IMR-90 (cell line): Measurements from ENCODE around the gene SLC25A44. TPM values are rescaled to one million over a fixed set of nuclear protein-coding genes. Genes with fewer than 3 reads are reported as not detected.
A peak's percentile ranks its signal among the peaks of the same experiment; 100 is the strongest.

Experiments used
- ATAC-seq: fragments of 200-7000 bp; cut with Tn5 transposase; 2 replicates; pipeline ENCODE4 v1.9.1; 2020; ENCODE audit warnings: low read depth, mild to moderate bottlenecking, moderate library complexity
- BruUV-seq: library from RNA; stranded (reverse); fragments of 400-500 nt; replicated peaks from 2 replicates; lab custom pipeline; 2021; lab: Mats Ljungman, UMichigan
- CTCF ChIA-PET: fragments of 300-600 bp; formaldehyde crosslinking; extraction: SDS; loops from one replicate; lab custom pipeline; 2021; ENCODE audit warnings: antibody characterized with exemption; lab: Yijun Ruan, JAX
- POLR2A ChIA-PET: fragments of 300-600 bp; sonication (Branson Sonifier 250); formaldehyde crosslinking; loops from one replicate; lab custom pipeline; 2022; ENCODE audit warnings: antibody characterized with exemption; ENCODE audit not compliant: unreplicated experiment; lab: Charles Lee
- DNase-seq: peaks from one replicate; pipeline ENCODE4 v3.0.0; 2013
- H2AFZ ChIP-seq: replicated peaks from 2 replicates; pipeline ENCODE3; 2013; ENCODE audit warnings: low read length, mild to moderate bottlenecking; ENCODE audit not compliant: poor library complexity
- H2AK5ac ChIP-seq: 2 replicates; pipeline ENCODE4 v1.6.1; 2013; ENCODE audit warnings: low read depth, low read length, inconsistent platforms
- H2AK9ac ChIP-seq: replicated peaks from 2 replicates; pipeline ENCODE3; 2013; ENCODE audit warnings: mild to moderate bottlenecking, low read depth, low read length, moderate library complexity; ENCODE audit not compliant: poor library complexity
- H2BK120ac ChIP-seq: 2 replicates; pipeline ENCODE4 v1.6.1; 2013; ENCODE audit warnings: low read depth, low read length, inconsistent platforms
- H2BK15ac ChIP-seq: 3 replicates; pipeline ENCODE4 v1.6.1; 2013; ENCODE audit warnings: low read depth, low read length, inconsistent platforms
- H2BK20ac ChIP-seq: 2 replicates; pipeline ENCODE4 v1.6.1; 2013; ENCODE audit warnings: low read depth, mild to moderate bottlenecking, inconsistent platforms, low read length, moderate library complexity
- H2BK5ac ChIP-seq: 2 replicates; pipeline ENCODE4 v1.6.1; 2013; ENCODE audit warnings: mild to moderate bottlenecking, low read depth, low read length, inconsistent platforms; ENCODE audit not compliant: poor library complexity, severe bottlenecking
- H3K14ac ChIP-seq: replicated peaks from 2 replicates; pipeline ENCODE4 v1.6.1; 2013; ENCODE audit warnings: low read depth, low read length, inconsistent platforms
- H3K18ac ChIP-seq: 2 replicates; pipeline ENCODE4 v1.6.1; 2013; ENCODE audit warnings: low read depth, low read length, control low read depth
- H3K23ac ChIP-seq: 2 replicates; pipeline ENCODE4 v1.6.1; 2013; ENCODE audit warnings: low read depth, low read length, inconsistent platforms
- H3K27ac ChIP-seq: 2 replicates; pipeline ENCODE4 v1.5.1; 2013; ENCODE audit warnings: mild to moderate bottlenecking, control low read depth, low read length; ENCODE audit not compliant: insufficient read depth
- H3K27me3 ChIP-seq: 2 replicates; pipeline ENCODE4 v1.6.1; 2013; ENCODE audit warnings: low read length; ENCODE audit not compliant: control insufficient read depth, insufficient read depth
- H3K36me3 ChIP-seq: 2 replicates; pipeline ENCODE4 v1.6.1; 2013; ENCODE audit warnings: low read length, mixed read lengths; ENCODE audit not compliant: control insufficient read depth, insufficient read depth
- H3K4ac ChIP-seq: 2 replicates; pipeline ENCODE4 v1.6.1; 2013; ENCODE audit warnings: low read depth, low read length, inconsistent platforms
- H3K4me1 ChIP-seq: 2 replicates; pipeline ENCODE4 v1.6.1; 2013; ENCODE audit warnings: low read length, mixed read lengths; ENCODE audit not compliant: control insufficient read depth, insufficient read depth
- H3K4me2 ChIP-seq: 2 replicates; pipeline ENCODE4 v1.6.1; 2013; ENCODE audit warnings: low read depth, mild to moderate bottlenecking, control low read depth, low read length, moderate library complexity
- H3K4me3 ChIP-seq: 2 replicates; pipeline ENCODE4 v1.5.1; 2013; ENCODE audit warnings: low read depth, mild to moderate bottlenecking, control low read depth, low read length, moderate library complexity; ENCODE audit not compliant: insufficient read depth
- H3K56ac ChIP-seq: 2 replicates; pipeline ENCODE4 v1.6.1; 2013; ENCODE audit warnings: low read length, inconsistent platforms; ENCODE audit not compliant: insufficient read depth; ENCODE audit errors: extremely low read depth
- H3K79me1 ChIP-seq, 2 experiments: 2 replicates each; pipeline ENCODE4 v1.6.1; 2013; ENCODE audit warnings: low read length in 2 of 2, inconsistent platforms in 1 of 2, low read depth in 1 of 2
- H3K9ac ChIP-seq: 2 replicates; pipeline ENCODE4 v1.6.1; 2013; ENCODE audit warnings: low read depth, low read length, control low read depth
- H3K9me1 ChIP-seq: 2 replicates; pipeline ENCODE4 v1.6.1; 2013; ENCODE audit warnings: low read length, inconsistent platforms; ENCODE audit not compliant: insufficient read depth
- H3K9me3 ChIP-seq: 2 replicates; pipeline ENCODE4 v1.6.1; 2013; ENCODE audit warnings: low read length; ENCODE audit not compliant: control insufficient read depth, insufficient read depth
- H4K20me1 ChIP-seq: 2 replicates; pipeline ENCODE4 v1.6.1; 2013; ENCODE audit warnings: low read length, inconsistent platforms; ENCODE audit not compliant: insufficient read depth
- H4K5ac ChIP-seq: 2 replicates; pipeline ENCODE4 v1.6.1; 2013; ENCODE audit warnings: mild to moderate bottlenecking, low read depth, low read length, control low read depth
- H4K8ac ChIP-seq, 2 experiments: 2 replicates each; pipeline ENCODE4 v1.6.1; 2013; ENCODE audit warnings: low read depth in 2 of 2, low read length in 2 of 2, control low read depth in 1 of 2, inconsistent platforms in 1 of 2
- H4K91ac ChIP-seq: 2 replicates; pipeline ENCODE4 v1.6.1; 2013; ENCODE audit warnings: low read depth, low read length, inconsistent platforms; ENCODE audit not compliant: insufficient read depth
- BHLHE40 ChIP-seq: fragments of 150-350 bp; IDR thresholded peaks from 2 replicates; pipeline ENCODE4 v1.6.1; 2016; ENCODE audit warnings: mild to moderate bottlenecking, low read depth, low read length
- CEBPB ChIP-seq: IDR thresholded peaks from 2 replicates; pipeline ENCODE4 v1.6.1; 2012; ENCODE audit warnings: low read depth, low read length, improper control_type of control experiment
- CHD1 ChIP-seq: IDR thresholded peaks from 2 replicates; pipeline ENCODE4 v1.6.1; 2012; ENCODE audit warnings: low read depth, low read length, improper control_type of control experiment
- CTCF ChIP-seq: conservative IDR thresholded peaks from 2 replicates; pipeline ENCODE4 v1.5.1; 2012; ENCODE audit warnings: mild to moderate bottlenecking, low read depth, low read length, improper control_type of control experiment
- ELK1 ChIP-seq: fragments of 150-350 bp; IDR thresholded peaks from 2 replicates; pipeline ENCODE4 v1.6.1; 2016; ENCODE audit warnings: low read depth, mild to moderate bottlenecking, low read length, moderate library complexity, borderline replicate concordance
- FOS ChIP-seq: fragments of 150-350 bp; IDR thresholded peaks from 2 replicates; pipeline ENCODE4 v1.6.1; 2016; ENCODE audit warnings: low read depth, low read length
- MAFK ChIP-seq: IDR thresholded peaks from 2 replicates; pipeline ENCODE4 v1.6.1; 2012; ENCODE audit warnings: low read depth, low read length, improper control_type of control experiment
- MXI1 ChIP-seq: IDR thresholded peaks from 2 replicates; pipeline ENCODE4 v1.6.1; 2012; ENCODE audit warnings: low read depth, mild to moderate bottlenecking, low read length, moderate library complexity, borderline replicate concordance
- POLR2A ChIP-seq: IDR thresholded peaks from 2 replicates; pipeline ENCODE4 v1.6.1; 2012; ENCODE audit warnings: mild to moderate bottlenecking, low read depth, low read length
- RAD21 ChIP-seq: IDR thresholded peaks from 2 replicates; pipeline ENCODE4 v1.6.1; 2012; ENCODE audit warnings: low read length, improper control_type of control experiment
- RCOR1 ChIP-seq: IDR thresholded peaks from 2 replicates; pipeline ENCODE4 v1.6.1; 2012; ENCODE audit warnings: mild to moderate bottlenecking, low read length, improper control_type of control experiment; ENCODE audit not compliant: insufficient replicate concordance
- RFX5 ChIP-seq: IDR thresholded peaks from 2 replicates; pipeline ENCODE4 v1.8.0; 2012; ENCODE audit warnings: low read depth, mild to moderate bottlenecking, low read length, moderate library complexity
- SMC3 ChIP-seq: fragments of 150-350 bp; IDR thresholded peaks from 2 replicates; pipeline ENCODE4 v1.6.1; 2016; ENCODE audit warnings: low read depth, mild to moderate bottlenecking, antibody characterized with exemption, low read length, moderate library complexity
- WGBS, 2 experiments: methylation state at CpG; one replicate each; pipeline versions ENCODE4 v1.1.5 to v1.1.7; 2013; ENCODE audit warnings: missing lambda C conversion rate in 2 of 2; ENCODE audit not compliant: insufficient read length in 1 of 2; ENCODE audit errors: extremely low coverage in 2 of 2; 5-methylcytosine and 5-hydroxymethylcytosine counted together
- dilution Hi-C: fragments of 300-500 bp; cut with HindIII; formaldehyde crosslinking; loops from one replicate; pipeline ENCODE4 v1.14.3; 2018; ENCODE audit warnings: low sequenced_read_pairs; ENCODE audit not compliant: unreplicated experiment
- in situ Hi-C: fragments of 300-500 bp; cut with MboI; formaldehyde crosslinking; loops from 3 replicates; pipeline ENCODE4 v1.14.3; 2019; ENCODE audit warnings: low sequenced_read_pairs, inconsistent platforms, mixed read lengths
- intact Hi-C: fragments of 100-400 bp; cut with micrococcal nuclease; formaldehyde crosslinking; loops from 2 replicates; pipeline ENCODE4 v1.10.0; 2022
- polyA plus RNA-seq, 3 experiments: library from polyadenylated mRNA; depleted of rRNA; stranded (reverse); fragments of >200 nt; gene quantifications; 2 replicates each; pipeline ENCODE4 v1.2.3, GENCODE V29; 2012; ENCODE audit warnings: low replicate concordance in 1 of 3
- total RNA-seq: library from RNA; depleted of rRNA; stranded (reverse); fragments of >200 nt; gene quantifications from 2 replicates; pipeline ENCODE4 v1.2.3, GENCODE V29; 2012
- TF ChIP-seq, protein P1 (sequence below): fragments of 150-350 bp; IDR thresholded peaks from 2 replicates; pipeline ENCODE4 v1.6.1; 2017; ENCODE audit warnings: mild to moderate bottlenecking, antibody characterized with exemption, low read length, low read depth

The SLC25A44 gene
- total and polyA plus RNA-seq, 2 of the 4 experiments (the other 2 are of a cell fraction), result 12.7 to 20.2 TPM

DNA sequence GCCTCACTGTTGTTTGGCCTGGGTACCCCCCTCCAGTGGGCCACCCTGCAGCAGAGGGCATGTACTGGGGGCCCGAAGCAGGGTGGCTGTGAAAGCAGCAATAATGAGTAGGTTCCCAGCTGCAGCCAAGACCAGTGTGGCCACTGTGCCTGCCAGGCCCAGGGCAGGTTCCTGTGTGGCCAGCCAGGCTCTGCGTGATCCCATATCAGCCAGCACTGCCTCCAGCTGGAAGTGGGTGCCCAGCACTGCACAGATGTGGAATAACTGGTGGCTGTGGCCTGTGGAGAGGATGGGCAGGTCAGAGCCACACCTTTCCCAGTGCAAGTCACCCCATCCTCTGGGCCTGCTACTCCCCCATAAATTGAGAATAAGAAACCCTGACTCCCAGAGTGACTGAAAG is 50.2 kb downstream of the SLC25A44 start:
- Histone ChIP-seq H2BK120ac (no peak overlapping the region), H3K4ac (no peak overlapping the region), H3K9me3 (no peaks in the 10 kb centered on the region), H3K79me1 (no peaks in the 10 kb centered on the region), H2BK15ac (no peak overlapping the region), H2BK20ac (no peak overlapping the region), H3K56ac (no peak overlapping the region), H2AK9ac (peak overlapping the region; percentile 19), H3K18ac (no peak overlapping the region), H2AK5ac (no peak overlapping the region), H3K9me1 (peaks cover 5% of the 10 kb centered on the region; the same call in 1 of the 2 replicates), H2AFZ (no peak overlapping the region), H4K5ac (no peak overlapping the region), H4K91ac (no peak overlapping the region), H3K4me1 (peaks cover 2% of the 10 kb centered on the region; the same call in 1 of the 2 replicates), H3K14ac (no peak overlapping the region), H3K4me3 (no peak overlapping the region), H3K36me3 (peaks cover 13% of the 10 kb centered on the region; the same call in 1 of the 2 replicates), H3K27me3 (peaks cover 12% of the 10 kb centered on the region; the same call in 1 of the 2 replicates), H2BK5ac (no peak overlapping the region), H3K27ac (no peak overlapping the region), H3K9ac (no peak overlapping the region), H3K23ac (no peak overlapping the region), H4K20me1 (no peaks in the 10 kb centered on the region; the same call in none of the 2 replicates), H3K4me2 (no peak overlapping the region), H4K8ac (no peak overlapping the region)
- in situ Hi-C loops (no loop called here), intact Hi-C loops (no loop called here), dilution Hi-C loops (no loop called here)
- DNase-seq (no peak), ATAC-seq (no peak)
- POLR2A ChIA-PET, result no interaction called here
- WGBS, 2 experiments, result no CpG with 5 or more reads among the region's 2 CpGs
- no TSS peak for BruUV-seq
- CTCF ChIA-PET, result no interaction called here
- no peak for TF ChIP-seq POLR2A
- TF ChIP-seq CTCF, result no peak
- TF ChIP-seq MXI1, result no peak
- TF ChIP-seq ELK1, result no peak
- TF ChIP-seq BHLHE40, result no peak
- no peak for TF ChIP-seq RCOR1
- no peak for TF ChIP-seq SMC3
- TF ChIP-seq CEBPB, result no peak
- TF ChIP-seq MAFK, result no peak
- no peak for TF ChIP-seq CHD1
- TF ChIP-seq, protein P1, sequence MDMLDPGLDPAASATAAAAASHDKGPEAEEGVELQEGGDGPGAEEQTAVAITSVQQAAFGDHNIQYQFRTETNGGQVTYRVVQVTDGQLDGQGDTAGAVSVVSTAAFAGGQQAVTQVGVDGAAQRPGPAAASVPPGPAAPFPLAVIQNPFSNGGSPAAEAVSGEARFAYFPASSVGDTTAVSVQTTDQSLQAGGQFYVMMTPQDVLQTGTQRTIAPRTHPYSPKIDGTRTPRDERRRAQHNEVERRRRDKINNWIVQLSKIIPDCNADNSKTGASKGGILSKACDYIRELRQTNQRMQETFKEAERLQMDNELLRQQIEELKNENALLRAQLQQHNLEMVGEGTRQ, result no peak
- TF ChIP-seq FOS, result no peak
- TF ChIP-seq RFX5, result no peak
- no peak for TF ChIP-seq RAD21
